GM19468 (cell line): ENCODE data around the gene LDLRAD4.

Experiments
- ATAC-seq: cut with Tn5 transposase; IDR thresholded peaks from one replicate; pipeline ENCODE4 v1.9.1; 2021; ENCODE audit warnings: mild to moderate bottlenecking, moderate library complexity, moderate number of reproducible peaks; ENCODE audit not compliant: unreplicated experiment; ENCODE audit errors: extremely low read depth

The LDLRAD4 gene

GRCh38 chr18:13550418-13551304 is 332.1 kb downstream of the LDLRAD4 start:
- ATAC-seq: no peak

DNA sequence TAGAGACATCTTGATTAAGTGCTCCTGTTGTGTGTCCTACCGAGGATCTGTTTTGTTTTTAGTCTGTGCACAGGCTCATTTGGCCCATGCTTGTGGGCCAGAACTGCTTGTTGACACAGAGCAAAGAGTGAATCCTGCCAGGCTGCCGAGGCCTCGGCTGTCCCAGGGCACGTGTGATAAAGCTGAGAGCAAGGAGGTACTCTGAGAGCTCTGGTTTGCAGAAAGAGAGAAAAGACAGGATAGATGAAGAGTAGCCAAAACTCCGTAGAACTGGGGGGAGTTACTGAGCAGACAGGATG is 332.7 kb downstream of the LDLRAD4 start:
- no peak for ATAC-seq

GRCh38 chr18:13551841-13552733 is 333.5 kb downstream of the LDLRAD4 start:
- no peak for ATAC-seq

DNA sequence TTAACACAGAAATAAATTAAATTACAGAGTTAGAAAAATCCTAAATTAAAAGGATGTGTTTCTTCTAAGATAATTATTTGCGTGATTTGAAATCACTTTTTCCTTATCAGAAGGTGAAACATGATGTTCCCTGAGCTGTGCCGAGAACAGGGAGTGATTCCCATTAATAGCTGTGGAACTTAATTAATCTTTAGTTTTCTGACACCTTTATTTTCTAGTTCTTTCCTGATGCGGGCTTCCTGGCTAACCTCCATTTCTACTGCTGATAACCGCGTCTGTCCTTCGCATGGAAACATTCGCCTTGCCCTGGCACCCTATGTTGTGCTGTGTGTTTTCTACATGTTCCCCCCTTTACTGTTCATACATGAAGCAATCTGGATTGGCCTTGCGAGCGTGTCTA is 334.9 kb downstream of the LDLRAD4 start:
- ATAC-seq: no peak

DNA sequence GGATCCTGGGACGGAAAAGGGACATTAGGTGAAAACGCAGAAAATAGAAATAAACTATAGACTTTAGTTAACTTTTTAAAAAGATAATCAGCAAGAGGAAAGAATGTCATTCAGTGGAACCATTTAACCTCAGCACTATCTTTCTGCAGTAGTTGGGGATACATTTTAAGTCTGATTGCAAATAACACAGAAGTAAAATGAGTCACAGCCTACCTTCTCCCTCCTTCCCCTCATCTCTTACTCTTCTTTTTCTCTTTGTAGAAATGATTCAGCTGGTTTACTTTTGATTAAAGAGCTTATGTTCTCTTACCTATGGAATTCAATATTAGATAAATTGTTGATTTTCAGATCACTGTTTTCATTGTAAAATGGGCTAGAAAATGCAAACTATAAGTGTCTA is 336.6 kb downstream of the LDLRAD4 start:
- ATAC-seq: no peak

DNA sequence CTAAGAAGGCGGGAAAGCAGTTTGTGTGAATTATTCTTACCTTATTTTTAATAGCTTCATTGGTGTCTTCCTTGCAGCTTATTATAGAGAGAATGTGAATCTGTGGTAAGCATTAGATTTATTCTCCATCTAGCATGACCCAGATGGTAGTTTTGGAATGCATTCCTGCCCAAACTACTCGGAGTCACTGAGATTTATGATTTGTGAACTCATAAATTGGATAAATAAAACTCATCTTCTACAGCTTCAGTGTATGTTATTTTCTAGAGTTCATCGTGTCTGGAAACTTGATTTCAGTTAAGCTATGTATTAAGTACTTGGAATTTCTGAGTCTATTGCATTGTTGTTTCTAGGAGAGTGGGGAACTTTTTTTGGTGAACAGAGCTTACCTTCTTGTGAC is 337.3 kb downstream of the LDLRAD4 start:
- ATAC-seq: no peak

DNA sequence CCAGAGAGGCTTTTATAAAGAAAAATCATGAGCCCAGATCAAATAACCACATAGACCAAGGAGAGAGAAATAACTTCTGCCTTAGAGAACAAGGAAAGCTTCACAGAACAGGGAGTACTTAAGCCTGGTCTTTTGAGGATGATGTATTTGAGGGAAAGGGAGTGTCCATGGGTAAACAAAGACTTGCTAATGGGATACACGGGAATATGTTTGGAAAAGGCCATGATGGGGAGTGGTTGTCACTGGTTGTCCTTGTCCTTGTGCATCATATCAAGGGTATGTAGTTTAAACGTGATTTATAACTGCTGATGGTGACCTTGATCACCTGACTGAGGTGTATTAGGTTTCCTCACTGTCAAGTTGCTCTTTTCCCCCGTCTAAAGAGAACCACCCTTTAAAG is 337.9 kb downstream of the LDLRAD4 start:
- no peak for ATAC-seq

DNA sequence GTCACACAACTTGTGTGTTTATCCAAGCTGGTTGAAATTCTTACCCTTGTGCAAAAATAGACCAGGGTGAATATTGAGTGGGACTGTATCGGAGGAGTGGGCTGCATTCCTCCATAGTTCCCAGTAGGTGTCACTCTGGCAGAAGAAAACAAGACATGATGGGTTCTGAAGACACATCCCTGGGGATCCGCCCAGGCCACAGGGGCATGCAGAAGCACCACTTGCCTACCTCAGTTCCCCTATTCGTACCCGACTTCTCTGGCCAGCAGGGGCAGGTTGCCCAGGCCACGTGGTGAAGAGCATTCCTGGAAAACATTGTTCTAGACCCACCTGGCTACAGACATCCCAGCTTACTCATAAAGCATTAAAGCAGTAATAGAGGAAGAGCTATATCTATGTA is 339.6 kb downstream of the LDLRAD4 start:
- no peak for ATAC-seq

DNA sequence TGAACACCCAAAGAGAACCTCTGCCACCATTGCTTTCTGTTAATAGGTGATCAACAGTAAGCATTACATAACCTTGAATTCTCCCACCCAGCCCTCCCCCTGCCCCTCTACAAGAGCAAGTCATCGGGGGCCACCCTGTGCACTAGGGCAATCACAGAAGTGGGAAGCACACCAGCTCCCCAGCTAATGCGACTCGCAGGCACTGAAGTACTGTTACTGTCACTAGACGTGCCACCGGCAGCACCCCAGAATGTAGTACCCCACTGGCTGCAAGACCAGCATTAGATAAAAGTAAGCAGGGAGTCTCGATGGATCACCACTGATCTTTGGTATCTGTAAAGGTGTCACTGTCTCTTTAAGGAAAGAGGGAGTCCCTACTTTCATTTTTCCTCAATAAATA is 340.2 kb downstream of the LDLRAD4 start:
- ATAC-seq: no peak

DNA sequence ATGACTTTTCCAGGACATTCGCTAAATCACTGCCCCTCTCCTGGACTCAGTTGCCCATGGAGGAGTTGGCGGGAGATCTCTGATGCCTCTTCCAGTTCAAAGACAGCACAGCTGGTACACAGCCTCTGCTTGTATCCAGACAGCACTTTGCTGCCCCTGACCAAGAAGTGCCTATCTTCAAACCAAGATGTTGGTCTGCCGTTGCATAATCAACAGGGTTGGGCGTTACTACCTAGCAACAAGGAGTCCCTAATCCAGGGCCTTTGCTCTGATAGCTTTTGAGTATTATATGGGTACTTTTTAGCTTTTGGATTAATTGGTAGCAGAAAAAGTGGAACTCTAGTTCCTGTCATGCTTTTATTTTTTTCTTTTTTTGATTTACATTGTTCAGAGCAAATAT is 341.2 kb downstream of the LDLRAD4 start:
- ATAC-seq: no peak

DNA sequence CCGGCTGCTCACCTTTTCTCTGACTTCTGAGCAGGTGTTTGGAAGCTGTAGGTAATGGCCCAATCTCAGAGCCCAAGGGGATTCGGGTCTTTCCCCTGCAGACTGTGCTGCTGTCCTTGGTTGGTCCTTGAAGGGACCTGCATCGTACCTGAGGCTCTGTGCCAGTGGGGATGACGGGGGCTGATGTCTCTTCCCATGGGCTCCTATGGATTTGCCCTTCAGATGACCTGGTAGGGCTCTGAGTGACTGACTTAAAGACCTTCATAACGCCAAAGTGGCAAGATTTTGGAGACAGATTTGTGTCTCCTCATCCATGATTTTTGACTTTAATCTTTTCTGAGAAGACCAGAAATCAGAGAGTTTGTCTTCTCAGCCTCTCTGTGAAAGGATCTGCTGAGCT is 341.7 kb downstream of the LDLRAD4 start:
- ATAC-seq: no peak

DNA sequence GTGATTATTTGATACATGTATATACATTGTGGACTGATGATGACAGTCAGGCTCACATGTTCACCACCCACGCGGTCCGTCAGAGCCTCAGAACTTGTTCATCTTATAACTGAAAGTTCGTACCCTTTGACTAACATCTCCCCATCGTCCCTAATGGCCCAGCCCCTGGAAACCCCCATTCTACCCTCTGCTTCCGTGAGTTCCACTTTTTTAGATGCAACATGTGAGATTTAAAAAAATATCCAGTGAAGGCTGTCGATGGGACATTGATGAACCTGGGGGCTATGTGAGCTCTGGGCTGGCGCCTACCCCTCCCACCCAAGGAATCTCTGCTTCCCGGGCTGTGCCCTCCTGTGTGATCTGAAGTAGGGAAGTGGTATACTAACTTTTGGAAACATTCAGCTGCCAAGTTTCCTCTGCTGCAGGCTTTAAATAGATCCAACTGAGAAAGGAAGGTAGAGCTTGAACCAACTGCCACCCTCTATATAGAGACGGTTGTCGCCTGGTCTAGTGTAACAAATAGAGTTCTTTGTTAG is 344.0 kb downstream of the LDLRAD4 start:
- no peak for ATAC-seq

DNA sequence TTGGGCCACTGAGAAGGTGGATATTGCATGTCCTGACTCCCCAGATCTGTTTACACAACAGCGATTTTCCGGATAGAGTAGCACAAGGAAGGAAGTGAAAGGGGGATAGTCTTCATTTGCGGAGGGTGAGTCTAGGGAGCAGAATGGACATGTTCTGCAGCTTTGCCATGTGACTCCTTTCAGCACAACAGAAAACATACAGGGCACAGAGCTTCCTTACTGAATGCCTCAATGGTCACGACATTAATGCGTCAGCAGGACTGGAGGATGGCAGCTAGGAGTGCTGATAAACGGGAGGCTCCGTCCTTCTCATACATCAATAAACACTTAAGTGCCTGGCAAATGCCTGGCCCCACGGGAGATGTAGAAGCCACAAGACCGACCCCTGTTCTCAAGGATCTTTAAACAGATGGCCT is 344.8 kb downstream of the LDLRAD4 start:
- no peak for ATAC-seq

DNA sequence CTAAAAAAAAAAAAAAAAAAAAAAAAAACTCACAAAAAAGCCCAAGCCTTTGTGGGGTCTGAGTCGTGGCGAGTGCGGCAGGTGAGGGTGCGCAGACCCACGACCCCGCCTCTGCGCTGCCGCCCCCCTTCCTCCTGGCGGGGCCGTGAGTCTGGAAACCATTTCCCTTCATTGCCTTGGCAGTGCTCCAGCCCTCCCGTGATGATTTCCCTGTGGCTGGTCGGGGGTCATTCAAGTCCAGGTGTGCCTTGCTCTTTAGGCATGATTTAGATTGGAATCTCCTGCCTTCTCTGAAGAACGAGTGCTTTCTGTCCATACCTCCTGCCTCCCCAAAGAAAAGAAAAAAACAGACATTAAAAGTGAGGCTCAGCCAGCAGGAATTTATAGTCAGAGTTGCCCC is 346.0 kb downstream of the LDLRAD4 start:
- ATAC-seq: no peak

- no peak for ATAC-seq
These were observed 346.7 kb downstream of the LDLRAD4 start for GRCh38 chr18:13565228-13565627.

- peak; percentile 55 for ATAC-seq
These were observed 348.6 kb downstream of the LDLRAD4 start for GRCh38 chr18:13566941-13567746.

DNA sequence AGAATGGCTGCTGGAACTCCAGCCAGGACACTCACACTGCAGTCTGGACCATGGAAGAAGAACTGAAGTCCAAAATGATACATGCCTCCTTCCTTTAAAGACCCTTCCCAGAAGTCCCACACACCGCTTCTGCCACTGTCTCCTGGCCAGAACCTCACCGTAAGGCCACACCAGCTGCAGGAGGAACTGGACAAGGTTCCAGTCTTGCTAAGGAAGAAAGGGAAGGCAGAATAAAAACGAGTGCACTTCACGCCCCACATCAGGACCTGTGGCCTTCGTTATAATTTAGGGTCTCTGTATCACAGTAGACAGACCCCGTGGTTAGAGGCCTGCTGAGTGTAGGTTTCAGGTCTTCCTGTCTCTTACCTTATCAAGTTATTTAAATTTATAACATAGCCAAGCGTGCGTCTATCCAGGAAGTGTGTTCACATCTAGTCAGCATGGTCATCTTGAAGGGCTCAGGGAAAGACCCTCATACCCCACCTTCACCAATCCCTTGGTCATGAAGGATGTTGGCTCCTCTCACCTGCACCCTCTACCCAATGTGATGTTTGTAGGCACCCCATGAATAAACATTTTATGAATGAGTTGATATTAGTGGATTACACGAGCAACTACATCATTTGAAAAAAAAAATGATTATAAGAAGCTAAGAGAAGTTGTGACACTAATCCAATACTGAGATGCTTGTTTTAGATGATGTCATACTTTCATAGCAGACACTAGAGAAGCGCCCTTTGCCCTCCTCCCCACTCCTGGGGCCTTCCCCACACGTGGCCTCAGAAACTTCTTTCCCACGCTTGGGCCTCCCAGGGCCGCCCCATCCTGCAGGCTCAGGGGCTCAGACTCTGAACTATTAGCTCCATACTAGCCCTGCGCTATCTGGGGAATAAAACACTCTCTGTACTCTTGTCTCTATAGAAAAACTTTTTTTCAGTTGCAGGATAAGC is 350.2 kb downstream of the LDLRAD4 start:
- ATAC-seq: no peak

DNA sequence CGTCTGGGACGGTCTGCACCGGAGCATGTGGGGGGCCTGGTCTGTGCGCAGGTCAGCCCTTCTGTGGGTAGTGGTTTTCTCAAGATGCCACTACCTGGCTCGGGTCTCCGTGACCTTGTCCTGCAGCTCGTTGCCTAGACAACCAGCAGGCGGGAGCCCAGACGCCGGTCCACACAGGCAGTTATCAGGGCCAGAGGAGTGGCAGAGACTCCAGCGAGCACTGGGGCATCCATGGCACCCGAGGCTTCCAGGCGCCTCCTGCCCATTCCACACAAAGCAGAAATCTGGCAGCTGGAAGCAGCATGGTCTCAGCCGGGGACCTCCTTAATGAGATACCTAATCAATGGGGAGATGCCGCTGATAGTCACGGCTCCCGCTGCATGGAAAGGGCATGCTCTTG is 351.7 kb downstream of the LDLRAD4 start:
- no peak for ATAC-seq

DNA sequence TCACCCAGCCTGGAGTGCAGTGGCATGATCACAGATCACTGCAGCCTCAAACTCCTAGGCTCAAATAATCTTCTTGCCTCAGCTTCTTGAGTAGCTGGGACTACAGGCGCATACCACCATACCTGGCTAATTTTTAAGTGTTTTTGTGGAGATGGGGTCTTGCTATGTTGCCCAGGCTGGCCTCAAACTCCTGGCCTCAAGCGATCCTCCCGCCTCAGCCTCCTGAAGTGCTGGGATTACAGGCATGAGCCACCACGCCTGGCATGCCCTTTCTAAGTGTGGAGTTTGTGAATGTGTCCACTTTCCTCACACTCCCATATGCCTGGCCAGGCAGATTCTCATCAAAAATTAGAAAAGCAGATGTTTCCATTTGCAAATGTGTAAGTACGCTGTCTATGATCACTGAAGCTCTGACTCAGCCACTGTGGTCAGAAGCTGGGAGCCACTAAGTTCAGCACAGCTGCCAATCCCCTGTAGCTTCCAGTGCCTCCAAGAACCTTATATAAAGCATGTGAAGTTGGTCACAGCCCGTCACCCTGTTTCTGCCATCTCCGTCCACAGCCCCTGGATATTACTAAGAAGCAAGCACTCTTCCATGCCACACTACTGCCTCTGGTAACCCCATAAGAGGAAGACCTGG is 352.4 kb downstream of the LDLRAD4 start:
- ATAC-seq: no peak
